PFSK-1 (cell line): Measurements from ENCODE around the gene MAX.

Experiments
- POLR2AphosphoS5 ChIP-seq: IDR thresholded peaks from 2 replicates; pipeline ENCODE4 v1.6.1; 2012; ENCODE audit warnings: low read depth, mild to moderate bottlenecking, control low read depth, low read length, moderate library complexity
- SIN3A ChIP-seq: IDR thresholded peaks from 2 replicates; pipeline ENCODE4 v1.6.1; 2012; ENCODE audit warnings: mild to moderate bottlenecking, low read length, moderate library complexity, borderline replicate concordance; ENCODE audit not compliant: insufficient read depth
- TAF1 ChIP-seq: IDR thresholded peaks from 2 replicates; pipeline ENCODE4 v1.6.1; 2012; ENCODE audit warnings: low read length, control low read depth, borderline replicate concordance; ENCODE audit not compliant: insufficient read depth
- TF ChIP-seq, protein P1 (sequence below), 2 experiments: IDR thresholded peaks; 2 replicates each; pipeline versions ENCODE4 v1.6.1 to v1.8.0; 2011 to 2012; ENCODE audit warnings: low read depth in 2 of 2, low read length in 2 of 2, control low read depth in 1 of 2, inconsistent platforms in 1 of 2, mild to moderate bottlenecking in 1 of 2, moderate library complexity in 1 of 2; ENCODE audit not compliant: insufficient read depth in 1 of 2

DNA sequence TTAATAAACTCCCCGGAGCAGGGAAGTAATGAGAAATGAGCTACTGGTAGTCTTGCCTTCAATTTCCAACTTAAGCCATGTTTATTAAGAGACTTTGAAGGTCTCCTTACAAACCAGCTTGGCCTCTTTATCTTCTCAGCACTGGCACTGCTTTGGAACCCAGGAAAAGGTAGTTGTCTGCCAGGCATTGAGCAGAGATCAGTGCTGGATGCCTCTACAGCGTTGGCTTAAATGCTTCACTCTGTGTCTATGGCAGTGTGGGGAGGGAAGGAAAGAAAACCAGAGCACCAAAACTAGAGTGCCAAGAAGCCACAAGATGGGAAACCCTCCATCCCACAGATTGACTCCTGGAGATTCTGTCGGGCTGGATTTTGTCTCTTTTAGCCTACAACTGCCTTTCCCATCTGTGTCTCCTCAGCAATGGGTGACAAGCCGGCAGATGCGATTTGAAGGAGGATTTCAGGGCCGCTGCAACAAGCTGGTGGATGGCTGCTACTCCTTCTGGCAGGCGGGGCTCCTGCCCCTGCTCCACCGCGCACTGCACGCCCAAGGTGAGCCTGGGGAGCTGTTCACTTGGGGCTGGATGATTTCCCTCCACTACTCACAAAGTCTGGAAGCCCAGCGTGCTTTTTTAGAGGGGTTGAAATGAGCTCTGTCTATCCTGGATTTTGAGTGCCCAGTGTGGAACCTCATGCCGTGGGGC lies 58.3 kb downstream of the MAX start:
- TF ChIP-seq POLR2AphosphoS5 (no peak), SIN3A (no peak), TAF1 (no peak)
- TF ChIP-seq, protein P1, sequence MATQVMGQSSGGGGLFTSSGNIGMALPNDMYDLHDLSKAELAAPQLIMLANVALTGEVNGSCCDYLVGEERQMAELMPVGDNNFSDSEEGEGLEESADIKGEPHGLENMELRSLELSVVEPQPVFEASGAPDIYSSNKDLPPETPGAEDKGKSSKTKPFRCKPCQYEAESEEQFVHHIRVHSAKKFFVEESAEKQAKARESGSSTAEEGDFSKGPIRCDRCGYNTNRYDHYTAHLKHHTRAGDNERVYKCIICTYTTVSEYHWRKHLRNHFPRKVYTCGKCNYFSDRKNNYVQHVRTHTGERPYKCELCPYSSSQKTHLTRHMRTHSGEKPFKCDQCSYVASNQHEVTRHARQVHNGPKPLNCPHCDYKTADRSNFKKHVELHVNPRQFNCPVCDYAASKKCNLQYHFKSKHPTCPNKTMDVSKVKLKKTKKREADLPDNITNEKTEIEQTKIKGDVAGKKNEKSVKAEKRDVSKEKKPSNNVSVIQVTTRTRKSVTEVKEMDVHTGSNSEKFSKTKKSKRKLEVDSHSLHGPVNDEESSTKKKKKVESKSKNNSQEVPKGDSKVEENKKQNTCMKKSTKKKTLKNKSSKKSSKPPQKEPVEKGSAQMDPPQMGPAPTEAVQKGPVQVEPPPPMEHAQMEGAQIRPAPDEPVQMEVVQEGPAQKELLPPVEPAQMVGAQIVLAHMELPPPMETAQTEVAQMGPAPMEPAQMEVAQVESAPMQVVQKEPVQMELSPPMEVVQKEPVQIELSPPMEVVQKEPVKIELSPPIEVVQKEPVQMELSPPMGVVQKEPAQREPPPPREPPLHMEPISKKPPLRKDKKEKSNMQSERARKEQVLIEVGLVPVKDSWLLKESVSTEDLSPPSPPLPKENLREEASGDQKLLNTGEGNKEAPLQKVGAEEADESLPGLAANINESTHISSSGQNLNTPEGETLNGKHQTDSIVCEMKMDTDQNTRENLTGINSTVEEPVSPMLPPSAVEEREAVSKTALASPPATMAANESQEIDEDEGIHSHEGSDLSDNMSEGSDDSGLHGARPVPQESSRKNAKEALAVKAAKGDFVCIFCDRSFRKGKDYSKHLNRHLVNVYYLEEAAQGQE (IDR thresholded peaks at IDR 0.05; ENCODE audit: insufficient read depth in 1 of 2, low read depth in 2 of 2, low read length in 2 of 2) = no peak
